Coronary artery (tissue), 2 donors: Measurements from ENCODE around the gene GNLY.
"Not testable (repeated sequence)": the region's sequence is repeated elsewhere in the genome, so short reads cannot be mapped to it uniquely, and the experiment has no call there.

Source experiments
- DNase-seq: peaks from one replicate; pipeline ENCODE4 v3.0.0-alpha.2; 2017; ENCODE audit warnings: low spot score
- H3K27ac ChIP-seq, 2 donors: fragments of 200-600 bp; sonication (generic); one replicate each; pipeline ENCODE4 v1.5.1; 2016 to 2019
- H3K4me3 ChIP-seq: fragments of 200-600 bp; sonication (generic); 2 replicates; pipeline ENCODE4 v1.5.1; 2016; ENCODE audit warnings: mild to moderate bottlenecking, moderate library complexity
- TF ChIP-seq, protein P1 (sequence below): fragments of 200-600 bp; sonication (generic); IDR thresholded peaks from one replicate; pipeline ENCODE4 v1.5.1; 2019; ENCODE audit warnings: antibody characterized with exemption

GNLY gene

DNA sequence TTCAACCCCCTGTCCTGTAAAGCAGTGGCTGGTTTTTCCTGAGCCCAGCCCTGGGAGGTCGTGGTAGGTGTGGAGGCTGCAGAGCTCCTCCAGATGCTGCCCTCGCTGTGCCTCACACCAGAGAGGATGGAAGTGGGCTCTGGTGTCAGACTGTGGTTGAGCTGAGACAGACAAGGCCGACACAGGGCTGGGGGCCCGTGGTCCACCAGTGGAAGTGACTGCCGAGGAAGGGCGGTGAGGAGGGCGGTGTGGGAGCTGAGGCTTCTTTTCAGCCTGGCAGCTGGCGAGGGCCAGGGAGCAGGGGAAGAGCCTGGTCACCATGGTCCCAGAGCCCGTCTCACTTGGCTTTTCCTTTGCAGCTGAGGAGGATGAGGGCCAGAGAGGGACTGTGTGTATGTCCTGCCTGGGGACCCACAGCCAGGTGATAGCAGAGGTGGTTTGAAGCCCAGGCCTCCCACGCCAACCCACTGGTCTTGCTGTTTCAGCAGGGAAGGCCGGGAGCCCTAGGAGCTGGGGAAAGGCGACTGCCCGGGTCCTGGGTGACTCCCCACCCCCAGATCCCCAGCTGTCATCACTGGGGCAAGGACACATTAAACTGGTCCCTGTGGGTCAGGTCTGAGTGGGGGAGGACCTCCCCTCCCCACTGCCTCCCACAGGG, 34.7 kb upstream of the GNLY start:
- no peak overlapping the region for H3K4me3 ChIP-seq
- TF ChIP-seq, protein P1, sequence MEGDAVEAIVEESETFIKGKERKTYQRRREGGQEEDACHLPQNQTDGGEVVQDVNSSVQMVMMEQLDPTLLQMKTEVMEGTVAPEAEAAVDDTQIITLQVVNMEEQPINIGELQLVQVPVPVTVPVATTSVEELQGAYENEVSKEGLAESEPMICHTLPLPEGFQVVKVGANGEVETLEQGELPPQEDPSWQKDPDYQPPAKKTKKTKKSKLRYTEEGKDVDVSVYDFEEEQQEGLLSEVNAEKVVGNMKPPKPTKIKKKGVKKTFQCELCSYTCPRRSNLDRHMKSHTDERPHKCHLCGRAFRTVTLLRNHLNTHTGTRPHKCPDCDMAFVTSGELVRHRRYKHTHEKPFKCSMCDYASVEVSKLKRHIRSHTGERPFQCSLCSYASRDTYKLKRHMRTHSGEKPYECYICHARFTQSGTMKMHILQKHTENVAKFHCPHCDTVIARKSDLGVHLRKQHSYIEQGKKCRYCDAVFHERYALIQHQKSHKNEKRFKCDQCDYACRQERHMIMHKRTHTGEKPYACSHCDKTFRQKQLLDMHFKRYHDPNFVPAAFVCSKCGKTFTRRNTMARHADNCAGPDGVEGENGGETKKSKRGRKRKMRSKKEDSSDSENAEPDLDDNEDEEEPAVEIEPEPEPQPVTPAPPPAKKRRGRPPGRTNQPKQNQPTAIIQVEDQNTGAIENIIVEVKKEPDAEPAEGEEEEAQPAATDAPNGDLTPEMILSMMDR, result no peak
- H3K27ac ChIP-seq, result no peak overlapping the region
- no peak for DNase-seq

DNA sequence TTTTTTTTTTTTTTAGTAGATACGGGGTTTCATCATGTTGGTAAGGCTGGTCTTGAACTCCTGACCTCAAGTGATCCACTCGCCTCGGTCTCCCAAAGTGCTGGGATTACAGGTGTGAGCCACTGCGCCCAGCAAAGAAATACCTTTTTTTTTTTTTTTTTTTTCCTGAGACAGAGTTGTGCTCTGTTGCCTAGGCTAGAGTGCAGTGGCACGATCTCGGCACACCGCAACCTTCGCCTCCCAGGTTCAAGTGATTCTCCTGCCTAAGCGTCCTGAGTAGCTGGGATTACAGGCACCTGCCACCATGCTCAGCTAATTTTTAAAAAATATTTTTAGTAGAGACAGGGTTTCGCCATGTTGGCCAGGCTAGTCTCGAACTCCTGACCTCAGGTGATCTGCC, 33.9 kb upstream of the GNLY start:
- H3K27ac ChIP-seq, DNase-seq, H3K4me3 ChIP-seq: not testable (repeated sequence)

DNA sequence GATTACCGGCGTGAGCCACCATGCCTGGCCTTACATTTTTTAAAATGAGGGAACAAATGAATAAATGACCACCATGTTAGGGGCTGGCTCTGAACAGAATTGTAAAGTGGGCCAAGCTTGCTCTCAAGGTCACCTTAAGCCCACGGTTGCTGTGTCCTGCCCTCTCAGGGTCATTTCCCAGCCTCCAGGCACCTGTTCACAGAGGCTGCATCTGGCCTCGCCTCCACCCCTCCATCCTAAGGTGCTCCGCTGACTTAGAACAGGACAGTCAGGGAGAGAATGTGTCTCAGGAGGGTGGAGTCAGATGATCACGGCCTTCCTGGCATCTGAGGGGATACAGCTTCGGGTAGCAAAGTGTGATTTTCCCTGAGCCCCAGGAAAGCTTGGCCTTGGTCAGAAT, 33.4 kb upstream of the GNLY start:
- TF ChIP-seq, protein P1, result no peak
- H3K4me3 ChIP-seq, result no peak overlapping the region
- H3K27ac ChIP-seq, result peak overlapping the region in 1 of 2 donors; percentile 66
- no peak for DNase-seq

DNA sequence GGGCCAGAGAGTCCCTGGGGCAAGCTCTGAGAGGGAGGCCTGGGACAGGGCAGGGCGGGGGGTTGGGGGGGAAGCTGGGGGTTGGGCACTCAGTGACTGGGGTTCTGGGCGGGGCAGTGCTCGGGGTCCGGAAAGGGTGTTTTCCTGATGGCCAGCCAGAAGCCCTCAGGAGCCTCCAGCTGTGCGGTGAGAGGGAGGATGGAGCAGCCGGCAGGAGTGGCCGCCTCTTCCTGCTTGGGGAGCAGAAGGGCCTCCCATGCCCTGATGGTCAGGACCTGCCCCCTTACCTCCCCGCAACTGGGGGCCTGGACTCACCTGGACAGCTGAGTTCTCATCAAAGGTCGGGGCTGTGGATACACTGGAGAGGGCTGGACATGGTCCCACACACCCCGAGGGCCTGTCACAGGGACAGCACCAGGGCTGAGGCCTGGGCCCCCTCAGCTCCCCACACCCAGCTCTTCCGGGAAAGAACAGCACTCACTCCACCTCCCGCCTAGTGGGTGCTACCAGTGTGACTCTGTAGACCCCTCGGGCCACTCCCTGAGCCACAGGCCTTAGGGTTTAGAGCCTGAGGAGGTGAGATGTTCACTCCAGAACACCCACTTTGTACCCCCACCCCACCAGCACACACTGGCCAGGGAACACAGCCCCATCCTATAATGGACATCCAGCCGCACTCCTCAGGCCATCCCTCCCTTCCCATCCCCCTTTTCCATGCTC, 32.9 kb upstream of the GNLY start:
- TF ChIP-seq, protein P1, result no peak
- DNase-seq, result no peak
- Histone ChIP-seq H3K27ac (peak overlapping the region in 1 of 2 donors; percentile 66), H3K4me3 (no peak overlapping the region)

DNA sequence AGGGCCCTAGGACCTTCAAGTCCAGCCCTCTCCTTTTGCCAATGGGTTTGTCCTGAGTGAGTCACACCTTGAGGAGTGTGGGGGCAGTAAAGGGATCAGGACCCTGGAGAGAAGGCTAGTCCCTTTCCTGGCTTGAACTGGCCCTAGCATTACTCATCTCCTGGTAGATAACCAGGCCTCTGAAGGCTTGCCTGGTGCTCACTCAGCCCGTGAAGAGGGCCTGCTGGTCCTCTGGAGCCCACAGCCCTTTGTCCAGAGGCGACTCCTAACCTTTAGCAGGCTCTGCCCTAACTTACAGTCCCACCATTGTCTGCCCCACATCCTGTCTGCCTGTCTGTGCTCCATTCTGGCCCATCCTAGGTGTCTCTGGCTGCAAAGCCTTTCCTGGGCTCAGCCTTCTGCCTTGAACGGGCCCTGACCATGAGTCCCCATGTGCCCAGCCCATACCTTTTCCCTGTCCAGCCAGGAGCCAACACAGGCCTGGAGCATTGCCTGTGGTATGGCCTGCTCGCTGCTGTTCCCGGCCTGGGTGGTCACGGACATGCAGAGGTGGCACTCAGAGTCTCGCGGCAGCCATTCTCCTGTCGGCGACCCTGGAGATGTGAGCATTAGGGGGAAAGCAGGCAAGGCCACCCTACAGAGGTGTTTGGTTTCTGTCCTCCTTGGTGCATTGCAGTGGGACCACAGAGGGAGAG, 31.1 kb upstream of the GNLY start:
- no peak overlapping the region for H3K4me3 ChIP-seq
- DNase-seq, result no peak
- peak overlapping the region in 1 of 2 donors; percentile 52 for H3K27ac ChIP-seq
- TF ChIP-seq, protein P1, result no peak

DNA sequence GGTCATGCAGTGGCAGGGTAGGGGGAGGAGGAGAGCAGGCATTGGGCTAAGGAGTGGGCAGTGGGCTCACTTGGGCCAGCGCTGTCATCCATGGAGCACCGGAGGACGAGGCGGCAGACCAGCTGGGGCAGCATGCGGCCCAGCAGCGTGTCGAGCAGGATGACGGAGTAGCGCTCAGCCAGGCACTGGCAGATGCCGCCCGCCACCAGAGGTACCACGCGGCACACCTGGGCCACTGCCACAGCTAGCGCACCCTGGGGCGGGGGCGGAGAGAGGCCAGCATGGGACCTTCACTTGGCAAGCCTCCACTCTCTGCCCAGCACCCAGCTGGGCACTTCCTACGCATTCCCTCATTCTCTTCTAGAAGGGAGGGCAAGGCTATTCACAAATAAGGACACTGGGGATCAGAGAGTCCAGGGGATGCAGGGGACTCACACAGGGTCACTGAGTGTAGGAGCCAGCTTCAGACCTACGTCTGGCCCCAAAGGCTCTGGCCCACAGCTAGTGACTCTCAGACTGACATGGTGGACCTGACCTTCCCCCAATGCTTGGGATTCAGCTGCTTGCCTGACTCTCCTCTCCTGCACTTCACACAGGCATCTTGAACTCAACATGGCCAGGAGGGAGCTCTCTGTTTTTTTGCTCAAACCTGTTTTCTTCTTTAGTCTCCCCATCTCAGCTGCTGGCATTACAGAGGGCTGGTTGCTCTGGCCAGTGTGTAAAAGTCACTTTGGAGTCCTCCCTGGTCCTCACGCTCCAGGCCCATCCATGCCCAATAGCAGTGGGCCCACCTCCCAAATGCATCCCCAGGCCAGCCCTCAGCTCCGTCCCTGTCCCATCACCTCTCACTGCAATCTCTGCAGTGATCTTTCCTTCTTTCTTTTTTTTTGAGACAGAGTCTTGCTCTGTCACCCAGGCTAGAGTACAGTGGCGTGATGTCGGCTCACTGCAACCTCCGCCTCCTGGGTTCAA, 30.3 kb upstream of the GNLY start:
- TF ChIP-seq, protein P1, result no peak
- DNase-seq, result no peak
- H3K4me3 ChIP-seq, result no peak overlapping the region
- H3K27ac ChIP-seq, result peak overlapping the region in 1 of 2 donors; percentile 52
